GM18511 (cell line): ENCODE results near the gene CNTF.

Experiments
- ATAC-seq: cut with Tn5 transposase; IDR thresholded peaks from one replicate; pipeline ENCODE4 v1.9.1; 2021; ENCODE audit warnings: mild to moderate bottlenecking, moderate library complexity; ENCODE audit not compliant: unreplicated experiment

The CNTF gene

DNA sequence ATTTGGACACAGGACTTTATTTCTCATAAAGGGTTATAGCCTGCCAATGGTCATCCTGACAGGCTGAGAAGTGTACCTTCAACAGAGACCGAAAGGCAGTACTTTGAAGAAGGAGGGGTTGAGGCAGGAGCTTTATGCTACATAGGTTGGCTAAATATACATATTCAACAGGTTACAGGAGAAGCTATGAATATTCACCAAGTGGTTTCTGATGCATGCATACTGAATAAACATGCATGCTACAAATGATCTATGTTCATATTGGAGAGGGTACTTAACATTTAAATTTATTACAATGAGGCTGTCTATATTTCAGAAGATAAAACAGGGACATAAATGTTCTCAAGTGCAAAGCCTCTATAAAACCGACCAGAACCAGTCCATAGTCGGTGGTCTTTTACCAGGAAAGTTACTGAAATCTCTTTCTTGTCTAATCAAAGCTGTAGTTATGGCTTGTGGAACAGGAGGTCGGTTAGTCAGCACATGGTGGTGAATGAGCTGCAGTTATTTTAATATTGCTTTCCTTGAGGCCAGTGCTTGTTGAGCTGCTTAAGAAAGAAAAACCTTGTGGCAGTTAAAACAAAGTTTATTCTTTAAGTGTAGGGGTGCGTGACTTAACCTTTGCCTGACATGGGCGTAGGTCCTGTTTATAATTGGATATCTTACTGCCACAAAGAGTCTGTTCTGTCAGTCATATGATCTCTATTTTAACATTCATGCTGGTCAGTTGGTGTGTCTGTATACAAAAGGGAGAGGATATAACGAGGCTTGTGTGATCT, 19.5 kb downstream of the CNTF start:
- ATAC-seq, result no peak

DNA sequence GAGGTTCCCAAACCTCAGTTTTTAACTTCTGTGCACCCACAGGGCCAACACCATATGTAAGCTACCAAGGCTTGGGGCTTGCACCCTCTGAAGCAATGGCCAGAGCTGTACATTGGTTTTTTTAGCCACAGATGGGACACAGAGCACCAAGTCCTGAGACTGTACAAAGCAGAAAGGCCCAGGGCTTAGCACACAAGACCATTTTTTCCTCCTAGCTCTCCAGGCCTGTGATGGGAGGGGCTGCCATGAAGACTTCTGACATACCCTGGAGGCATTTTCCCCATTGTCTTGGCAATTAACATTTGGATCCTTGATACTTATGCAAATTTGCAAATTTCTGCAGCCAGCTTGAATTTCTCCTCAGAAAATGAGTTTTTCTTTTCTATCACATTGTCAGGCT, 23.4 kb downstream of the CNTF start:
- no peak for ATAC-seq

DNA sequence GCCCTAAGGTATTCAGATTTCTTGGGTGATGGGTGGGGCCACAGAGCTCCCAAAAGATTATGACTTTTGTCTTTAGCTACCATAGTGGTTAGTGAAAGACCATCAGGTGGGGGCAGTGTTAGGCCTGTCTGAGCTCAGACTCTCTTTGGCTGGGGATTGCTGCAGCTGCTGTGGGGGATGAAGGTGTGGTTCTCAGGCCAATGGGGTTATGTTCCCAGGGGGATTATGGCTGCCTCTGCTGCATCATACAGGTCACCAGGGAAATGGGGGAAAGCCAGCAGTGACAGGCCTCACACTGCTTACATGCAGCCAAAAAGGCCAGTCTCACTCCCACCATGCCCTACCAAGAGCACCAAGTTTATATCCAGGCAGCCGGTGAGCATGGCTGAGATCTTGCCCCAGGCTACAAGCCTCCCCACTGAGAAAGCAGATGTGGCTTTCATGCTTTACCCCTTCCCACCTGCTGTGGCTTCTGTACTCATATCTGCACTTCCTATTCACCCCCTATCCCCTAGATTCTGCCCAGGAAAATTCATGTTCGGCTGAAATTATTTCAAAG, 24.8 kb downstream of the CNTF start:
- ATAC-seq, result peak; percentile 90

DNA sequence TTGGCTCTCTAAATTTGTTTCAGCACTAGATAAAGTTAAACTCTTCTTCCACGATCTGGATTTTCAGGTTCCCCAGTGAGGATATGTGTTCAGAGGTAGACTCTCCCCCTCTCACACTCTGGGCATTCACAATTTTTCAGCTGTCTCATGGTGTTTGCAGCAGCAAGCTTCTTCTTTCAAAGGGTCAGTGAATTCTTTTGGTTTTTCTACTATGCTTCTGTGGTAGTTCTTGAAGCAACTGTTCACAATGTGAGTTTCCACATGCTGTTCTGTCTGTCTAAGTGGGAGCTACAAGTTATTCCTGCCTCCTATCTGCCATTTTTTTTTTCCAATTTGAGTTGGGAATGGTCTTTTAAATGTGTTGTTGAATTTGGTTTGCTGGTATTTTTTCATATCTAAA, 25.4 kb downstream of the CNTF start:
- ATAC-seq, result peak; percentile 18

DNA sequence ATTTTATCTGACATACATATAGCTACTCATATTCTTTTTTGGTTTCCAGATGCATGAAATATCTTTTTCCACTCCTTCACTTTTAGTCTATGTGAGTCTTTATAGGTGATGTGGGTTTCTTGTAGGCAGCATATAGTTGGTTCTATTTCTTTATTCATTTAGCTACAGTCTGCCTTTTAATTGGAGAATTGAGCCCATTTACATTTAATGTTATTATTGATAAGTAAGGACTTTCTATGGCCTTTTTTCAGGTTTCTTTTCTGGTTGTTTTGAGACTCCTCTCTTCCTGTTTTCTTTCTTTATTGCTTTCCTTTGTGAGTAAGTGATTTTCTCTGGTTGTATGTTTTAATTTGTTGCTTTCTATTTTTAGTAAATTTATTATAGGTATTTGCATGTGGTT, 27.2 kb downstream of the CNTF start:
- ATAC-seq, result no peak

DNA sequence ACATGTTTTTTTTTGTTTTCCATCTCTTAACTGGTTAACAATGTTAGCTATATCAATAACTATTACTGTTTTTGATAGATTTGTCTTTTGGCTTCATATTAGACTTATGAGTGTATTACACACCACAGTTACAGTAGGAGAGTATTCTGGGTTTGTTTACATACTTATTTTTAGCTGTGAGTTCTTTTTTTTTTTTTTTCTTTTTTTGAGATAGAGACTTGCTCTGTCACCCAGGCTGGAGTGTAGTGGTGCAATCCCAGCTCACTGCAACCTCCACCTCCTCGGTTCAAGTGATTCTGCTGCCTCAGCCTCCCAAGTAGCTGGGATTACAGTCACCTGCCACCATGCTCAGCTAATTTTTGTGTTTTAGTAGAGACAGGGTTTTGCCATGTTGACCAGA, 28.0 kb downstream of the CNTF start:
- ATAC-seq, result no peak

DNA sequence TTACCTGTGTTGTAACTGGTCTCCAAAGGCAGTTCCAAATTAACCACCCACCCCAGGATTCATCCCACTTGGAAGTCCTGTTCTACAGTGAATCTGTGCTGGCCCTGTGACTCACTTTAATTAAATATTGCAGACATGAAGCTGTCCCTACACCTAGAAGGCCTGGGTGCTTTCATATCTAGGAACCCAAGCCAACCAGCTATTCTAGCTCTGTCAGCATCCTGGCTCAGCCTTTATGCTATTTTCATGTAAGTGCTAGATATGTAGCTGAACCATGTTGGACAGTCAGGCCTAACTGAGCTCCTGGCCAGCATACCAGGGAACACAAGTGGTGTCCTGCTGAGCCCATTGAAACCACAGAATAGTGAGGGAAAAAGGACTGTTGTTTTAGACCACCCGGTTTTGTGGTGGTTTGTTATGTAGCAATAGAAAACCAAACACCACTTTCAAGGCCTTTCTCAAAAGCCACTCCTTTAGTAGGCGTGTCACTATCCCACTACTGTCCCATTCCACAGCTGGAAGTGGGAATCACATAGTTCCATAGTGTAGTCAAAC, 30.3 kb downstream of the CNTF start:
- no peak for ATAC-seq

DNA sequence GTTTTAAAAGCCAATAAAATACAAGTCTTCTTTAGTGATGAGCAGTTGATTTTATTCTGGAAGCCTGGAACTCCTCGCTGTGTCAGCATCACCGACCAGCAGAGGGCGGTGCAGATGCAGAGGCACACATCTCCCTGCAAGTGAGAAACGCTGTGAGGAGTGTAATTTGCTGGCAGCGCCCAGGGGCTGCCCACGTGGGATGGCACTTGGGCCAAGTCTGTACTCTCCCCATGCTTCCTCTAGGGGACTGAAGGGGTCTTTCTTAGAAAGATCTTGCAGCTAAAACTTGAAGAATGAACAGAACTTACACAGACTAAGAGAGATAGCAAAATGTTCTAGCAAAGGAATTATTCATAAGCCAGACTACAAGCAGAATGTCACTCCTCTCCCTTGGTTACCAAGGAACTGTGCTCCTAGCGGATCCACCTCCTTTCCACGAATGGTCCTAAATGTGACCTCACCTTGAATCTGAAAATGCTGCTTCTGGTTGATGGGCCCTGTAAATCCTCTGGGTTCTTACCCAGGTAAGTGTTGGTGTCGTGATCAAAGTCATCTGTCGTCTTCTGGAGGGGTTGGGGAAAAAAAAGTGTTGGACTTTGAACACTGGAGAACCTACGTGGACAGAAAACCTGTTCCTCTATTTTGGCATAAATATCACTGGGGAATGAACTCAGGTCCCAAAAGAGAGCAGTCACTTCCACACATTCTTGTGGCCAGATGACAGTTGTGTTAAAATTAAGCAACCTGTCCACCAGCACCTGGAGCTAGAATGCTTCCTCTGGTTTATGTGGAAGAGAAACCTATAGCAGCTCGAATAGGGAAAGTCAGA, 31.8 kb downstream of the CNTF start:
- peak; percentile 93 for ATAC-seq

DNA sequence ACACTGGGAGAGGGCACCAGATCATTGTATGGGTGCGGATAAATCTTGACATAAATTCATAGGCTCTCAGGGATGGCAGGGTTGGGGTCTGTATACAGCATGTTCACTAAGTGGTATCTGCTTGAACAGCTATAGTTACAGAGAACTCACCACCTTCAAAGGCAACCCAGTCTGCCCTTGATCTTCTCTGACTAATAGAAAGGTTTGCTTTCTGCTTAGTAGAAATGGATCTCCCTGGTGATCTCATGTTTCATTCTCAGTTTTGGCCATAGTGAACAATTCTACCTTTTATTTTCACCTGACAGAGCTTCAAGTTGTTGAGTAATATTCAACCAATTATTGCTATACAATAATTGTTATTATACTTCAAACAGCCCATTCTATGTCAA, 32.4 kb downstream of the CNTF start:
- peak; percentile 56 for ATAC-seq

DNA sequence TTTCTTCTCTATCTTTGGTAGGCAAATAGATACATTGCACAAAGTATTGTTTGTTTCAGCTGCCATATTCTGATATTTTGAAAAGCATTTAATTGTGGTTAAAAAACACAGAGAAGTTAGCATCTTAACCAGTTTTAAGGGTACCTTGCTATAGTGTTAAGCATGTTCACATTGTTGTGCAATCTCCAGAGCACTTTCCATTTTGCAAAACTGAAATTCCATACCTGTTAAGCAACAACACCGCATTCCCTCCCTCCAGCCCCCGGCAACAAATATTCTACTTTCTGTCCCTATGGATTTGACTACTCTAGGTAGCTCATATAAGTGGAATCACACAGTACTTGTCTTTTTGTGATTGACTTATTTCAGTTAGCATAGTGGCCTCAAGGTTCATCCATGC, 33.9 kb downstream of the CNTF start:
- ATAC-seq, result no peak

DNA sequence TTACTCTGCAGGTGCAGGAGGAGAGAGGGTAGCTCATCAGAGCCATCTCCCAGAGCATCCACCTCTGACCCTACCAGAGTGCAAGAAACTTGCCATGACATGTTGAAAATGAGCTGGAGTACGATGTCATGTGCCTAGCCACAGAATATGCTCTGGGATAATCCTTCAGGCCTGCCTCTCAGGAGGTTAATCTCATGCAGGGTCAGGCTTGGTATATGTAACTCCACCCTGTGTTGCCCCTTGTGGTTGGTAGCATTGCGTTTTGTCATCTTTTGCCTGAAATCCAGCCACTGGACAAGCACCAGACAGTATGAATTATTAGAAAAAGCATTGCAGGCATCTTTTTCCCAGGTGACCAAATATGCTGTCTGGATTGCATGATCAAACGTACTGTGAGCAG, 36.2 kb downstream of the CNTF start:
- no peak for ATAC-seq

DNA sequence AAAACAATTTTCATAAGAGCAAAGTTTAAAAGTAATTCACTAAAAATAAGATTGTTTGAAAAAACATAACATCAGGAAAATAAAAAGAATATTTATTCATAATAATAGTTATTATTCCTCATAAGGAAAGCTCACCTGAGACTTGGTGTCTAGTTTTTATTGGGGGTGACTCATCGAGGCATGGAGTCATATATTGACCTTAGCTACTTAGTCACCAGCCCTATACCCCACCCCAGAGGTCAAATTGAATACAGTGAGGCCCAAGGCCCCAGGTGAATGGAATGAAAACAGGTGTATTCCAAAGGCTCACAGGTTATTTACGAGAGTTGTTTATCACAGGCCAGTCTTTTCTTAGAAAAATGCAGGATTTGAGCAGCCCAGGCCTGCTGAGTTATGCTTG, 36.9 kb downstream of the CNTF start:
- no peak for ATAC-seq

DNA sequence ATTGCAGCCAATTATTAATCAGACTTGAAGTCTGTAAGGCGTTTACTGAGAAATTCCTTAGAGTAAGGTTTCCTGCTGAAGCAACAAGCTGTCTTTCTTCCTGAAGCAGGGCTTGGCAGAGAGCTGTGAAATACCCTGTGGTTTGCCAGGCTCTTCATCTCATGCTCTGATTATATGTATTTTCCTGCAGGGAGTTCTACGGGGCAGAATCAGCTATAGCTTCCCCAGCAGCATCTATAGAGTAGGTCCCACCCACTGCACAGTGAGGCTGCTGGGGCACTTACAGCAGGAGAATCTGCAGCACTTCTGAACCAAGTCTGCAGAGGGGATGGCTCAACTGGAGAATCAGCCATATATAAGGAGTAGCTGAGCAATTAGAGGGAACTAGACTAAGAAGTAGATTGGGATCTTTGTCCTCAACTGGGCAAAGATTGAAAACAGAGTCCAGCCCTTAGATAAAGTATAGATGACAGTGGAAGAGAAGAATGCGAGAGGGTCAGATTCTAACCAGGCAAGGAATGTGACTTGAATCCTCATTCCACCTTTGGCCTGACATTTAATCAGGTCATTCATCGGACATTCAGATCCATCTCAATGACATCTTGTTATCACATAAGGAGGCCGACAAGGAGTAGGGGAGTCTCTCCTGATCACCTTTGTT, 37.6 kb downstream of the CNTF start:
- ATAC-seq, result no peak

DNA sequence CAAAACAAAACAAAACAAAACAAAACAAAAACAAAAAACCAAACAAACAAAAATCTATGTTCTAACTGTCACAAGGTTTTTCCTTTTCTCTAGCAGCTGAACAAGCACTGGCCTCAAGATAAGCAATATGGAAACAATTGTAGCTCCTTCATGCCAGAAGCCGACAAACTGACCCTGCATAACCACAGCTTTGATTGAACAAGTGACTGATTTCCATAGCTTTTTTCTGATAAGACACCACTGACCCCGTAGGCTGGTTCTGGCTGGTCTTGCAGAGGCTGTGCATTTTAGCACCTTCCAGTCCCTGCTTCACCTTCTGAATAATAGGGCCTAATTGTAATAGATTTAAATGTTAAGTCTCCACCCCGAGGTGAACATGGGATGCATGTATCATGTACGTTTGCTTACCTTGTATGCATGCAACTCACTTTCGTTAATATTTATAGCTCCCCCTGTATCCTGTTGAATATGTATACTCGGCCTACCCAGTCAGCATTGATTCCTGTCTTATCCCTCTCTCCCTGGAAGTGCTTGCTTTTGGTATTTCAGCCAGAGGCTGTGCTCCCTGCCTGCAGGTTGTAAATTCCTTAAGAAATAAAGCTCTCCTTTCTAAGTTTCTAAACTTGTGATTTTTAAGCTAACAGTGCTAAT, 49.6 kb downstream of the CNTF start:
- no peak for ATAC-seq

DNA sequence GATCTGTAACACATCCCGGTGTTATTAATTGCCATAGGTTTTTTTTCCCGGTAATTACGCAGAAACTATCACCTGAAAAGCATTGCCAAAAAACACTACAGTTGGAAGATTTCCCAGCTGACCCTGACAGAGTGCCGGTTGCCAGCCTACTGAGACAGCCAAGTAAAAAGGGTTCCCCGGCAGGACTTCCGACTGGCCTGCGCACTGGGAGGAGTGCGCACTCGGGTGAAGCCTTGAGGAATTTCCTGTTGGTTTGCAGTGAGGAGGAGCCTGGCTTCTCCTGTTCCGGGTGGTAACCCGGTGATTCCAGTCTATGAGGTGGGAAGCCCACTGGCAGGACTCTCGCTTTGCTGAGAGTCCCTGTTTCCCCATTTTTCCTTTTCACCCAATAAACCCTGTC, 52.1 kb downstream of the CNTF start:
- no peak for ATAC-seq
